RWPE2 (cell line): Measurements from ENCODE around the gene COX17.

Experiments used
- ATAC-seq: fragments of 200-7000 bp; cut with Tn5 transposase; 3 replicates; pipeline ENCODE4 v1.9.1; 2021; ENCODE audit warnings: low read depth
- DNase-seq: peaks from one replicate; pipeline ENCODE4 v3.0.0-alpha.2; 2020; ENCODE audit warnings: low spot score
- H3K27ac ChIP-seq: fragments of 450-650 bp; 2 replicates; pipeline ENCODE4 v1.5.1; 2017; ENCODE audit warnings: mild to moderate bottlenecking; ENCODE audit not compliant: poor library complexity, severe bottlenecking
- H3K27me3 ChIP-seq: fragments of 250-450 bp; sonication (Bioruptor Pico); 2 replicates; pipeline ENCODE4 v1.5.1; 2021; ENCODE audit warnings: mild to moderate bottlenecking, moderate library complexity; ENCODE audit not compliant: insufficient read depth, poor library complexity, severe bottlenecking
- H3K36me3 ChIP-seq: fragments of 250-450 bp; sonication (Bioruptor Pico); 2 replicates; pipeline ENCODE4 v1.5.1; 2020; ENCODE audit warnings: low read depth, mild to moderate bottlenecking, moderate library complexity
- H3K4me1 ChIP-seq: fragments of 250-450 bp; sonication (Bioruptor Pico); 2 replicates; pipeline ENCODE4 v1.5.1; 2021; ENCODE audit warnings: mild to moderate bottlenecking, moderate library complexity; ENCODE audit not compliant: insufficient read depth, poor library complexity, severe bottlenecking
- H3K4me3 ChIP-seq: fragments of 250-450 bp; sonication (Bioruptor Pico); 2 replicates; pipeline ENCODE4 v1.5.1; 2021; ENCODE audit warnings: mild to moderate bottlenecking, moderate library complexity; ENCODE audit not compliant: severe bottlenecking
- H3K9me3 ChIP-seq: fragments of 250-450 bp; sonication (Bioruptor Pico); 2 replicates; pipeline ENCODE4 v1.5.1; 2021; ENCODE audit warnings: mild to moderate bottlenecking, moderate library complexity; ENCODE audit not compliant: severe bottlenecking
- CTCF ChIP-seq: fragments of 450-650 bp; IDR thresholded peaks from one replicate; pipeline ENCODE4 v1.5.1; 2017; ENCODE audit warnings: mild to moderate bottlenecking, moderate library complexity; ENCODE audit not compliant: poor library complexity, severe bottlenecking

COX17 gene

GRCh38 chr3:119675188-119675874 is 1.9 kb downstream of the COX17 start:
- no peak for ATAC-seq
- H3K9me3 ChIP-seq: no peaks in the 10 kb centered on the region
- no peaks in the 10 kb centered on the region for H3K27me3 ChIP-seq
- peaks cover 50% of the 10 kb centered on the region for H3K36me3 ChIP-seq
- TF ChIP-seq CTCF: no peak
- H3K27ac ChIP-seq: no peak overlapping the region
- no peak overlapping the region for H3K4me3 ChIP-seq
- H3K4me1 ChIP-seq: peaks cover 6% of the 10 kb centered on the region
- DNase-seq: no peak

DNA sequence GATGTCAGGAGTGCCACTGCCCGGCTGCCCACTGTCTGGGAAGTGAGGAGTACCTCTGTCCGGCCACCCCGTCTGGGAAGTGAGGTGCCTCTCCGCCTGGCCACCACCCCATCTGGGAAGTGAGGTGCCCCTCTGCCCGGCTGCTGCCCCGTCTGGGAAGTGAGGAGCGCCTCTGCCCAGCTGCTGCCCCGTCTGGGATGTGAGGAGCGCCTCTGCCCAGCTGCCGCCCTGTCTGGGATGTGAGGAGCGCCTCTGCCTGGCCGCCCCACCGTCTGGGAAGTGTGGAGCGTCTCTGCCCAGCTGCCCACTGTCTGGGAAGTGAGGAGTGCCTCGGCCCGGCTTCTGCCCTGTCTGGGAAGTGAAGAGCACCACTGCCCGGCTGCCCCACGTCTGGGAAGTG is 3.3 kb downstream of the COX17 start:
- no peaks in the 10 kb centered on the region for H3K27me3 ChIP-seq
- H3K4me3 ChIP-seq: no peak overlapping the region
- no peak overlapping the region for H3K27ac ChIP-seq
- H3K4me1 ChIP-seq: peaks cover 6% of the 10 kb centered on the region
- ATAC-seq (no peak), DNase-seq (peak; percentile 59)
- peaks cover 64% of the 10 kb centered on the region for H3K36me3 ChIP-seq
- H3K9me3 ChIP-seq: no peaks in the 10 kb centered on the region
- TF ChIP-seq CTCF: no peak

- TF ChIP-seq CTCF: no peak
- Histone ChIP-seq H3K36me3 (peaks cover 68% of the 10 kb centered on the region), H3K27ac (no peak overlapping the region), H3K27me3 (no peaks in the 10 kb centered on the region), H3K9me3 (no peaks in the 10 kb centered on the region), H3K4me1 (peaks cover 4% of the 10 kb centered on the region), H3K4me3 (no peak overlapping the region)
- ATAC-seq (no peak), DNase-seq (no peak)
These were observed 4.4 kb downstream of the COX17 start for GRCh38 chr3:119672776-119673175.

DNA sequence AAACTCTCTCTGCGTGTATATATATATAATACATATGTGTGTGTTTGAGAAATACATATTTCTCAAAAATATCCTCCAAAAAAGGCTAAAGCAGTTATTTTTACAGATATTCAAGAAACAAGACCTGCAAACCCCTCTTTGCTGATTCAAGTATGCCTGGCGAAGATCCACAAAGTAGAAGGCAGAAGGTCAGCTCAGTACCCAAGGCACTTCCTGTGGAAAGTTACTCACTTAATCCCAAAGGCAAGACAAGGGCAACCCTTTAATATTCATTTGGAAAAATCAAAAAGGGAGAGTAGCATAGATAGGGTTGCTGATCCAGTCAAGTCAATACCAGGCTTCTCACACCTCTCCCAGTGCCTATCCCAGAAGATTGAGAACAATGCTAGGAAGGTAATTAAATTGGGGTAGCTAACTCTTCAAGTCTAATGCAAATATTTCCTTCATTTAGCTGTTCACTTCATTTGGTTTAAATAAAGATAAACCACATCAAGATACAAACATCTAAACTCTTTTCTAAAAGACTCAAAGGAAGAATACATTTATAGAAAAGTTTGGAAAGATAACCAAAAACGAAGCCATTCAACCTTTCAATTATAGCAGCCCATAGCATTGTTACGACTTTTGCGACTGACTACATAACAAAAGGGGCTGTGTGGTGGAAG is 7.2 kb downstream of the COX17 start:
- no peak overlapping the region for H3K27ac ChIP-seq
- ATAC-seq (no peak), DNase-seq (no peak)
- no peaks in the 10 kb centered on the region for H3K9me3 ChIP-seq
- no peaks in the 10 kb centered on the region for H3K4me1 ChIP-seq
- no peaks in the 10 kb centered on the region for H3K27me3 ChIP-seq
- H3K4me3 ChIP-seq: no peak overlapping the region
- no peak for TF ChIP-seq CTCF
- H3K36me3 ChIP-seq: peaks cover 62% of the 10 kb centered on the region
